HEK293 (cell line): Measurements from ENCODE around the gene TMEM11.

Experiments used
- ZNF274 ChIP-seq, 2 experiments: fragments of 200-500 bp in 1 of 2; fragments of 450-650 bp in 1 of 2; sonication (Bioruptor generic) in 1 of 2; formaldehyde crosslinking in 1 of 2; IDR thresholded peaks; 2 replicates each; pipeline versions ENCODE4 v1.5.1 to v1.6.1; 2014 to 2016; ENCODE audit warnings: borderline replicate concordance in 1 of 2, inconsistent platforms in 1 of 2, low read length in 1 of 2, missing biosample characterization in 1 of 2, missing genetic modification characterization in 1 of 2
- ZNF585B ChIP-seq: fragments of 450-650 bp; formaldehyde crosslinking; IDR thresholded peaks from 2 replicates; pipeline ENCODE4 v1.5.1; 2016; ENCODE audit warnings: missing biosample characterization, missing genetic modification characterization
- TF ChIP-seq, protein P1 (sequence below): fragments of 450-650 bp; formaldehyde crosslinking; IDR thresholded peaks from 2 replicates; pipeline ENCODE4 v1.5.1; 2016; ENCODE audit warnings: missing biosample characterization, missing genetic modification characterization

DNA sequence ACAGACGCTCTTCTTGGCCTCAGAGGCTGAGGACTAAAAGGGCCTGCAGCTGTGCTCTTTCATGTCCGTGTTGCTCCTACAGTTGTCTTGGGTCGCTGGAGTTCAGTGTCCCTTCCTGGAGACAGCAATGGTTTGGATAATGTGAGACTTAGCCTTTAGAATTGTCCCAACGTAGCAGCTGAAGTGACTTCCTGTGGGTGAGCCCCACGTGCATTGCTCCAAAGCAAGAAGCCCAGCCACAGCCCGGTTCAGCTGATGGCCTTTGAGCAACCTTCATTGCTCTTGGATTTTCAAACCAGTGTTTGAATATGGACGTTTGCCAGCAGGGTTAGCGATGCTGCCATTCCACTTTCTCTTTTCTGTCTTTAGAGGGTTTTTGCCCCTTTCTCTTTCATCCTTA, 19.7 kb downstream of the TMEM11 start:
- TF ChIP-seq, protein P1, sequence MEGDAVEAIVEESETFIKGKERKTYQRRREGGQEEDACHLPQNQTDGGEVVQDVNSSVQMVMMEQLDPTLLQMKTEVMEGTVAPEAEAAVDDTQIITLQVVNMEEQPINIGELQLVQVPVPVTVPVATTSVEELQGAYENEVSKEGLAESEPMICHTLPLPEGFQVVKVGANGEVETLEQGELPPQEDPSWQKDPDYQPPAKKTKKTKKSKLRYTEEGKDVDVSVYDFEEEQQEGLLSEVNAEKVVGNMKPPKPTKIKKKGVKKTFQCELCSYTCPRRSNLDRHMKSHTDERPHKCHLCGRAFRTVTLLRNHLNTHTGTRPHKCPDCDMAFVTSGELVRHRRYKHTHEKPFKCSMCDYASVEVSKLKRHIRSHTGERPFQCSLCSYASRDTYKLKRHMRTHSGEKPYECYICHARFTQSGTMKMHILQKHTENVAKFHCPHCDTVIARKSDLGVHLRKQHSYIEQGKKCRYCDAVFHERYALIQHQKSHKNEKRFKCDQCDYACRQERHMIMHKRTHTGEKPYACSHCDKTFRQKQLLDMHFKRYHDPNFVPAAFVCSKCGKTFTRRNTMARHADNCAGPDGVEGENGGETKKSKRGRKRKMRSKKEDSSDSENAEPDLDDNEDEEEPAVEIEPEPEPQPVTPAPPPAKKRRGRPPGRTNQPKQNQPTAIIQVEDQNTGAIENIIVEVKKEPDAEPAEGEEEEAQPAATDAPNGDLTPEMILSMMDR, result no peak
- TF ChIP-seq ZNF274 (IDR thresholded peaks at IDR 0.05; ENCODE audit: low read length) (no peak), ZNF274 (tag by site-specific recombination; IDR thresholded peaks at IDR 0.05; ENCODE audit: borderline replicate concordance) (no peak), ZNF585B (tag by site-specific recombination) (no peak)
